CD4-positive, alpha-beta T cell (primary cell): ENCODE measurements around the gene CPA4. TPM values are rescaled to one million over a fixed set of nuclear protein-coding genes. Genes with fewer than 3 reads are reported as not detected.

Source experiments
- ATAC-seq: fragments of 200-7000 bp; cut with Tn5 transposase; one replicate; pipeline ENCODE4 v1.10.0; 2022; ENCODE audit warnings: mild to moderate bottlenecking; ENCODE audit not compliant: poor library complexity
- CTCF ChIA-PET: fragments of 350-600 bp; sonication (Branson Sonifier 250); formaldehyde crosslinking; loops from one replicate; lab custom pipeline; 2021; ENCODE audit warnings: antibody characterized with exemption, inconsistent platforms; lab: Charles Lee
- POLR2A ChIA-PET: fragments of 350-600 bp; sonication (Branson Sonifier 250); formaldehyde crosslinking; loops from one replicate; lab custom pipeline; 2021; ENCODE audit warnings: antibody characterized with exemption, inconsistent platforms; lab: Charles Lee
- DNase-seq, 14 experiments: peaks; one replicate each; pipeline ENCODE4 v3.0.0-alpha.2; 2013 to 2020; ENCODE audit warnings: mixed read lengths in 2 of 14
- H3K27ac ChIP-seq, 2 donors: one replicate each; pipeline versions ENCODE4 v1.5.1 to v1.7.0; 2013; ENCODE audit warnings: low read length in 2 of 2, low read depth in 1 of 2, mild to moderate bottlenecking in 1 of 2
- H3K27me3 ChIP-seq, 2 experiments: 1 replicate in 1 of 2; 2 replicates in 1 of 2; pipeline versions ENCODE4 v1.6.1 to v1.7.0; 2013; ENCODE audit warnings: low read length in 2 of 2, control low read depth in 1 of 2, mild to moderate bottlenecking in 1 of 2, moderate library complexity in 1 of 2; ENCODE audit not compliant: insufficient read depth in 2 of 2, control insufficient read depth in 1 of 2
- H3K36me3 ChIP-seq: one replicate; pipeline ENCODE4 v1.6.1; 2013; ENCODE audit warnings: low read length, control low read depth; ENCODE audit not compliant: insufficient read depth
- H3K4me1 ChIP-seq: one replicate; pipeline ENCODE4 v1.6.1; 2013; ENCODE audit warnings: low read length, control low read depth; ENCODE audit not compliant: insufficient read depth
- H3K4me3 ChIP-seq: one replicate; pipeline ENCODE4 v1.5.1; 2013; ENCODE audit warnings: mild to moderate bottlenecking, low read length, moderate library complexity
- H3K9me3 ChIP-seq, 2 experiments: 1 replicate in 1 of 2; 2 replicates in 1 of 2; pipeline versions ENCODE4 v1.6.1 to v1.7.0; 2013; ENCODE audit warnings: low read length in 2 of 2, mild to moderate bottlenecking in 2 of 2, control low read depth in 1 of 2, moderate library complexity in 1 of 2; ENCODE audit not compliant: control insufficient read depth in 1 of 2, insufficient read depth in 1 of 2
- H3K27ac Mint-ChIP-seq: one replicate; pipeline ENCODE4 v1.8.0; 2020; ENCODE audit warnings: mixed read lengths
- H3K27me3 Mint-ChIP-seq: one replicate; pipeline ENCODE4 v1.8.0; 2021; ENCODE audit warnings: mixed read lengths
- H3K36me3 Mint-ChIP-seq: one replicate; pipeline ENCODE4 v1.8.0; 2021; ENCODE audit warnings: low read depth, mixed read lengths
- H3K4me1 Mint-ChIP-seq: one replicate; pipeline ENCODE4 v1.8.0; 2021; ENCODE audit warnings: low read depth, mixed read lengths
- H3K4me3 Mint-ChIP-seq: one replicate; pipeline ENCODE4 v1.8.0; 2020; ENCODE audit warnings: mild to moderate bottlenecking, mixed read lengths
- H3K9me3 Mint-ChIP-seq: one replicate; pipeline ENCODE4 v1.8.0; 2020; ENCODE audit warnings: mixed read lengths
- CTCF ChIP-seq: fragments of 200-600 bp; IDR thresholded peaks from one replicate; pipeline ENCODE4 v1.8.0; 2022; ENCODE audit warnings: antibody characterized with exemption, mild to moderate bottlenecking
- intact Hi-C, 2 experiments: fragments of 100-400 bp; cut with DNase I in 1 of 2; cut with micrococcal nuclease in 1 of 2; formaldehyde crosslinking; loops; one replicate each; pipeline versions ENCODE4 v1.15.1 to v1.9.0; 2023 to 2025; cut with DNase I, micrococcal nuclease
- total RNA-seq, 174 experiments: library from RNA in 2 of 174; stranded (reverse) in 2 of 174; gene quantifications; one replicate each; pipeline ENCODE4 v1.2.3 and lab custom pipeline; 2021 to 2026

CPA4 gene
- total RNA-seq, 2 experiments from 2014 or later, result not detected

GRCh38 chr7:130353196-130353595 is 60.2 kb downstream of the CPA4 start:
- H3K4me3 ChIP-seq, result no peak overlapping the region
- ChIA-PET CTCF (no interaction called here), POLR2A (no interaction called here)
- Mint-ChIP-seq H3K27me3 (no peaks in the 10 kb centered on the region), H3K9me3 (no peaks in the 10 kb centered on the region), H3K4me3 (no peak overlapping the region), H3K4me1 (no peaks in the 10 kb centered on the region), H3K27ac (no peak overlapping the region), H3K36me3 (no peaks in the 10 kb centered on the region)
- no peak for TF ChIP-seq CTCF
- intact Hi-C loops, result no loop called here
- no peaks in the 10 kb centered on the region for H3K27me3 ChIP-seq
- ATAC-seq (no peak), DNase-seq (no peak)
- no peaks in the 10 kb centered on the region for H3K9me3 ChIP-seq
- H3K36me3 ChIP-seq, result no peaks in the 10 kb centered on the region
- no peak overlapping the region for H3K27ac ChIP-seq
- H3K4me1 ChIP-seq, result peaks cover 7% of the 10 kb centered on the region

- Histone ChIP-seq H3K9me3 (peaks cover 10 to 11% of the 10 kb centered on the region in 2 experiments), H3K27ac (no peak overlapping the region), H3K4me3 (no peak overlapping the region), H3K36me3 (no peaks in the 10 kb centered on the region), H3K27me3 (no peaks in the 10 kb centered on the region), H3K4me1 (peaks cover 2% of the 10 kb centered on the region)
- POLR2A ChIA-PET, result no interaction called here
- Mint-ChIP-seq H3K27ac (no peak overlapping the region), H3K36me3 (no peaks in the 10 kb centered on the region), H3K4me1 (no peaks in the 10 kb centered on the region), H3K4me3 (no peak overlapping the region), H3K27me3 (no peaks in the 10 kb centered on the region), H3K9me3 (peaks cover 5% of the 10 kb centered on the region)
- no peak for TF ChIP-seq CTCF
- DNase-seq (no peak), ATAC-seq (no peak)
- CTCF ChIA-PET, result no interaction called here
- intact Hi-C loops, result no loop called here
Observed at GRCh38 chr7:130356121-130356875, 63.3 kb downstream of the CPA4 start.

- Histone ChIP-seq H3K4me1 (no peaks in the 10 kb centered on the region), H3K9me3 (peaks cover 10 to 11% of the 10 kb centered on the region in 2 experiments), H3K36me3 (no peaks in the 10 kb centered on the region), H3K27me3 (peaks cover 0 to under 1% of the 10 kb centered on the region in 2 experiments), H3K4me3 (no peak overlapping the region), H3K27ac (no peak overlapping the region)
- DNase-seq, result no peak
- ATAC-seq, result no peak
- Mint-ChIP-seq H3K36me3 (no peaks in the 10 kb centered on the region), H3K4me3 (no peak overlapping the region), H3K27ac (no peak overlapping the region), H3K9me3 (peaks cover 5% of the 10 kb centered on the region), H3K4me1 (no peaks in the 10 kb centered on the region), H3K27me3 (no peaks in the 10 kb centered on the region)
- CTCF ChIA-PET, result no interaction called here
- POLR2A ChIA-PET, result no interaction called here
- no peak for TF ChIP-seq CTCF
- intact Hi-C loops, result no loop called here
Observed at GRCh38 chr7:130356876-130357611, 64.1 kb downstream of the CPA4 start.
